GM12891 (cell line): ENCODE measurements around the gene MFSD12.
"Not testable (repeated sequence)": the region's sequence is repeated elsewhere in the genome, so short reads cannot be mapped to it uniquely, and the experiment has no call there.

ENCODE experiments used
- DNase-seq: peaks from one replicate; pipeline ENCODE4 v3.0.0; 2011; ENCODE audit warnings: low spot score; ENCODE audit not compliant: insufficient read length
- FAIRE-seq: peaks from 2 replicates; lab custom pipeline; 2011; peaks lifted over from hg19 to GRCh38; lab: Jason Lieb, UNC
- PAX5 ChIP-seq: IDR thresholded peaks from 2 replicates; pipeline ENCODE4 v1.6.1; 2011; ENCODE audit warnings: low read length, moderate library complexity, mild to moderate bottlenecking; ENCODE audit not compliant: insufficient read depth, severe bottlenecking
- POLR2A ChIP-seq: IDR thresholded peaks from 2 replicates; pipeline ENCODE4 v1.6.1; 2011; ENCODE audit warnings: low read depth, low read length, control low read depth
- POLR2AphosphoS5 ChIP-seq: IDR thresholded peaks from 2 replicates; pipeline ENCODE4 v1.6.1; 2011; ENCODE audit warnings: low read depth, low read length, control low read depth
- POU2F2 ChIP-seq: IDR thresholded peaks from 2 replicates; pipeline ENCODE4 v1.6.1; 2011; ENCODE audit warnings: low read depth, mild to moderate bottlenecking, control low read depth, low read length, moderate library complexity
- SPI1 ChIP-seq: IDR thresholded peaks from 2 replicates; pipeline ENCODE4 v1.6.1; 2011; ENCODE audit warnings: low read depth, low read length, control low read depth
- TAF1 ChIP-seq: IDR thresholded peaks from 2 replicates; pipeline ENCODE4 v1.6.1; 2011; ENCODE audit warnings: low read depth, low read length, control low read depth

The MFSD12 gene

GRCh38 chr19:3508771-3509535, 48.4 kb downstream of the MFSD12 start:
- no peak for DNase-seq

GRCh38 chr19:3508121-3508661, 49.2 kb downstream of the MFSD12 start:
- DNase-seq, FAIRE-seq: not testable (repeated sequence)

More at GRCh38 chr19:3508771-3509535, 48.4 kb downstream of the MFSD12 start:
- TF ChIP-seq PAX5 (no peak), SPI1 (no peak), TAF1 (no peak), POLR2AphosphoS5 (no peak), POLR2A (no peak), POU2F2 (no peak)
- no peak for FAIRE-seq

GRCh38 chr19:3507371-3508120, 49.8 kb downstream of the MFSD12 start:
- no peak for FAIRE-seq
- no peak for DNase-seq
- no peak for TF ChIP-seq POU2F2
- no peak for TF ChIP-seq TAF1
- no peak for TF ChIP-seq POLR2A
- no peak for TF ChIP-seq POLR2AphosphoS5
- TF ChIP-seq SPI1: no peak
- TF ChIP-seq PAX5: no peak

GRCh38 chr19:3506384-3507340, 50.7 kb downstream of the MFSD12 start:
- DNase-seq (no peak), FAIRE-seq (peak; percentile 80)
- no peak for TF ChIP-seq TAF1
- TF ChIP-seq POLR2A: no peak
- TF ChIP-seq POU2F2: no peak
- no peak for TF ChIP-seq SPI1
- TF ChIP-seq POLR2AphosphoS5: no peak
- no peak for TF ChIP-seq PAX5

GRCh38 chr19:3505598-3506383, 51.6 kb downstream of the MFSD12 start, which contains the start of gene FZR1:
FZR1 (plus strand) TSS chr19:3506311; CDS start chr19:3522990, 16,679 bp downstream.
- DNase-seq (peak; percentile 99), FAIRE-seq (peak; percentile 100)
- no peak for TF ChIP-seq POU2F2
- TF ChIP-seq POLR2A: peak; percentile 63
- TF ChIP-seq PAX5: peak; percentile 35
- TF ChIP-seq POLR2AphosphoS5: peak; percentile 68
- TF ChIP-seq SPI1: peak; percentile 58
- TF ChIP-seq TAF1: no peak; the same call in 1 of the 2 replicates

- DNase-seq (no peak), FAIRE-seq (peak; percentile 75)
- no peak for TF ChIP-seq PAX5
- no peak for TF ChIP-seq POU2F2
Measured at GRCh38 chr19:3504735-3505134, 52.7 kb downstream of the MFSD12 start.

GRCh38 chr19:3503036-3503572, 54.3 kb downstream of the MFSD12 start:
- DNase-seq (no peak), FAIRE-seq (no peak)
- no peak for TF ChIP-seq POLR2A
- TF ChIP-seq PAX5: no peak
- no peak for TF ChIP-seq TAF1
- TF ChIP-seq POLR2AphosphoS5: no peak
- TF ChIP-seq POU2F2: no peak
- TF ChIP-seq SPI1: no peak

GRCh38 chr19:3501780-3502179, 55.6 kb downstream of the MFSD12 start:
- no peak for TF ChIP-seq POU2F2
- TF ChIP-seq SPI1: no peak
- no peak for TF ChIP-seq POLR2AphosphoS5
- no peak for TF ChIP-seq PAX5
- TF ChIP-seq TAF1: no peak
- DNase-seq: no peak
- FAIRE-seq: no peak
